ENCODE results near the gene EBI3.
"Not testable (repeated sequence)": the region's sequence is repeated elsewhere in the genome, so short reads cannot be mapped to it uniquely, and the experiment has no call there.

Gene EBI3

GRCh38 chr19:4272894-4273293 lies 43.6 kb downstream of the EBI3 start:
- no peak for DNase-seq (ENCODE audit: extremely low read depth, low read depth)
- no peak for TF ChIP-seq CTCF (IDR thresholded peaks at IDR 0.05; ENCODE audit: low read depth, low read length, missing control alignments)
- no peak overlapping the region for H3K4me3 ChIP-seq (replicated peaks; ENCODE audit: low read depth, low read length)

- DNase-seq (ENCODE audit: extremely low read depth, low read depth); H3K4me3 ChIP-seq (replicated peaks; ENCODE audit: low read depth, low read length): not testable (repeated sequence)
Measured at GRCh38 chr19:4274321-4274686, 45.0 kb downstream of the EBI3 start.

- DNase-seq (ENCODE audit: extremely low read depth, low read depth): no peak
- no peak overlapping the region for H3K4me3 ChIP-seq (replicated peaks; ENCODE audit: low read depth, low read length)
- no peak for TF ChIP-seq CTCF (IDR thresholded peaks at IDR 0.05; ENCODE audit: low read depth, low read length, missing control alignments)
Measured at GRCh38 chr19:4277191-4277696, 47.9 kb downstream of the EBI3 start.

- H3K4me3 ChIP-seq (replicated peaks; ENCODE audit: low read depth, low read length): no peak overlapping the region
- DNase-seq (ENCODE audit: extremely low read depth, low read depth): no peak
- no peak for TF ChIP-seq CTCF (IDR thresholded peaks at IDR 0.05; ENCODE audit: low read depth, low read length, missing control alignments)
Measured at GRCh38 chr19:4278010-4278409, 48.7 kb downstream of the EBI3 start.

- no peak within 1 kb of the TSS for H3K4me3 ChIP-seq (replicated peaks; ENCODE audit: low read depth, low read length)
- no peak for DNase-seq (ENCODE audit: extremely low read depth, low read depth)
- no peak for TF ChIP-seq CTCF (IDR thresholded peaks at IDR 0.05; ENCODE audit: low read depth, low read length, missing control alignments)
Measured at GRCh38 chr19:4278419-4279266, 49.3 kb downstream of the EBI3 start, which contains the start of gene SHD. Gene SHD (plus strand): TSS chr19:4279266. CDS start chr19:4280064, 798 bp downstream.

GRCh38 chr19:4279267-4279529 lies 49.9 kb downstream of the EBI3 start:
- no peak for TF ChIP-seq CTCF (IDR thresholded peaks at IDR 0.05; ENCODE audit: low read depth, low read length, missing control alignments)
- no peak for DNase-seq (ENCODE audit: extremely low read depth, low read depth)
- no peak overlapping the region for H3K4me3 ChIP-seq (replicated peaks; ENCODE audit: low read depth, low read length)

GRCh38 chr19:4279530-4280422 lies 50.5 kb downstream of the EBI3 start:
- no peak for TF ChIP-seq CTCF (IDR thresholded peaks at IDR 0.05; ENCODE audit: low read depth, low read length, missing control alignments)
- no peak overlapping the region for H3K4me3 ChIP-seq (replicated peaks; ENCODE audit: low read depth, low read length)
- no peak for DNase-seq (ENCODE audit: extremely low read depth, low read depth)
